Esophagus muscularis mucosa (tissue), 4 donors: Measurements from ENCODE around the gene NRCAM. TPM values are rescaled to one million over a fixed set of nuclear protein-coding genes. Genes with fewer than 3 reads are reported as not detected.

Experiments used
- DNase-seq: peaks from one replicate; pipeline ENCODE4 v3.0.0-alpha.2; 2017; ENCODE audit errors: extremely low spot score
- H3K27ac ChIP-seq, 4 donors: fragments of 200-600 bp; sonication (generic); replicated peaks in 1 of 4; 1 replicate in 3 of 4; 2 replicates in 1 of 4; pipeline ENCODE4 v1.5.1; 2016 to 2019; ENCODE audit warnings: mild to moderate bottlenecking in 1 of 4
- H3K27me3 ChIP-seq, 4 donors: fragments of 200-600 bp; sonication (generic); one replicate each; pipeline versions ENCODE4 v1.5.1 to v1.6.0; 2016 to 2019
- H3K36me3 ChIP-seq, 4 donors: fragments of 200-600 bp; sonication (generic); one replicate each; pipeline ENCODE4 v1.5.1; 2016 to 2019
- H3K4me1 ChIP-seq, 4 donors: fragments of 200-600 bp; sonication (generic); one replicate each; pipeline ENCODE4 v1.5.1; 2016 to 2019
- H3K4me3 ChIP-seq, 4 donors: fragments of 200-600 bp; sonication (generic); 1 replicate in 2 of 4; 2 replicates in 2 of 4; pipeline ENCODE4 v1.5.1; 2016 to 2019; ENCODE audit warnings: mild to moderate bottlenecking in 4 of 4, moderate library complexity in 1 of 4
- H3K9me3 ChIP-seq, 4 donors: fragments of 200-600 bp; sonication (generic); 1 replicate in 3 of 4; 2 replicates in 1 of 4; pipeline ENCODE4 v1.5.1; 2016 to 2019
- EP300 ChIP-seq: sonication (generic); formaldehyde crosslinking; IDR thresholded peaks from one replicate; pipeline ENCODE4 v1.6.1; 2017; ENCODE audit warnings: antibody characterized with exemption
- POLR2A ChIP-seq: fragments of 450-650 bp; IDR thresholded peaks from one replicate; pipeline ENCODE4 v1.6.1; 2017; ENCODE audit warnings: antibody characterized with exemption, moderate library complexity, mild to moderate bottlenecking, low read depth
- POLR2AphosphoS5 ChIP-seq, 2 donors: sonication (generic); formaldehyde crosslinking; IDR thresholded peaks; one replicate each; pipeline ENCODE4 v1.6.1; 2017; ENCODE audit warnings: antibody characterized with exemption in 2 of 2
- WGBS: methylation state at CpG from one replicate; pipeline ENCODE4 v1.1.5; 2018; 5-methylcytosine and 5-hydroxymethylcytosine counted together
- intact Hi-C: fragments of 100-400 bp; cut with DNase I; formaldehyde crosslinking; loops from one replicate; pipeline ENCODE4 v1.15.1; 2023
- total RNA-seq, 4 donors: library from RNA; depleted of rRNA; stranded (reverse); fragments of >200 nt; gene quantifications; one replicate each; pipeline versions ENCODE4 v1.1.0 to v1.2.1, GENCODE V29; 2016
- TF ChIP-seq, protein P1 (sequence below), 3 experiments: fragments of 200-600 bp in 2 of 3; fragments of 450-650 bp in 1 of 3; sonication (generic) in 2 of 3; IDR thresholded peaks; one replicate each; pipeline ENCODE4 v1.5.1; 2017 to 2019; ENCODE audit warnings: antibody characterized with exemption in 3 of 3, mild to moderate bottlenecking in 2 of 3, moderate library complexity in 1 of 3

The NRCAM gene
- total RNA-seq, 4 donors from 2014 or later, result 2.9 to 5.2 (median 3.3) TPM

DNA sequence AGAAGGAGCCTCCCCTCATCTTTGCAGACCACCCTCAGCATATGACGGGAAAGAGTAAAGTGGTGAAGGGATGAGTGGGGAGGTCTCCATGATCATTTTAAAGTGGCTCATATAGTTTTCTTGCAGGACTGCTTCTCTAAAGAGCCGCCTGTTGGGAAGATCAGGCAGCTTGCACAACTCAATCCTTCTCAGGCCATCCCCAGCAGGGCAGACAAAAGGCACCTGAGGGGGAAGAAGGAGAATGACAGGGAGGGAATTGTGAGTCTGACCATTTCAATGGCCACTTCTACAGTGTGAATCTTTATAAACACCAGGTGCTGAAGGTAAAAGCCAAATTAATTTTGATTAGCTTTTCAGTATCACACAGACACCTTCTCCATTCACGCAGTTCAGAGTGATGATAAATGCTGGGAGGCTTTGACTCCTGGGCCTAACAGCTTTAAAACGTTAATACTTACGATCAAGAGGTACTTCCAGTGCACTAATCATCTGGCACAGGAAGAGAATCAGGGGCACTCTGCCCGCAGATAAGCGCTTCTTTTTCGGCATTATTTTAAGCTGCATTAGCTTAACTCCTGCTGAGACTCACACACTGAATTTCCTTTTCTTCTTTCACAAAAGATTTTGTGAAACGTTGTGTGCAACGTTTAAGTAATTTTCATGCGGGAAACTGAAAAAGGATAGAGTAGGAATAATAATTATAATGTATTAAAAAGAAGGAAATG lies 216.6 kb downstream of the NRCAM start:
- no peak for TF ChIP-seq EP300
- no peak for TF ChIP-seq POLR2AphosphoS5 (IDR thresholded peaks at IDR 0.05)
- no peak for TF ChIP-seq POLR2A
- TF ChIP-seq, protein P1, sequence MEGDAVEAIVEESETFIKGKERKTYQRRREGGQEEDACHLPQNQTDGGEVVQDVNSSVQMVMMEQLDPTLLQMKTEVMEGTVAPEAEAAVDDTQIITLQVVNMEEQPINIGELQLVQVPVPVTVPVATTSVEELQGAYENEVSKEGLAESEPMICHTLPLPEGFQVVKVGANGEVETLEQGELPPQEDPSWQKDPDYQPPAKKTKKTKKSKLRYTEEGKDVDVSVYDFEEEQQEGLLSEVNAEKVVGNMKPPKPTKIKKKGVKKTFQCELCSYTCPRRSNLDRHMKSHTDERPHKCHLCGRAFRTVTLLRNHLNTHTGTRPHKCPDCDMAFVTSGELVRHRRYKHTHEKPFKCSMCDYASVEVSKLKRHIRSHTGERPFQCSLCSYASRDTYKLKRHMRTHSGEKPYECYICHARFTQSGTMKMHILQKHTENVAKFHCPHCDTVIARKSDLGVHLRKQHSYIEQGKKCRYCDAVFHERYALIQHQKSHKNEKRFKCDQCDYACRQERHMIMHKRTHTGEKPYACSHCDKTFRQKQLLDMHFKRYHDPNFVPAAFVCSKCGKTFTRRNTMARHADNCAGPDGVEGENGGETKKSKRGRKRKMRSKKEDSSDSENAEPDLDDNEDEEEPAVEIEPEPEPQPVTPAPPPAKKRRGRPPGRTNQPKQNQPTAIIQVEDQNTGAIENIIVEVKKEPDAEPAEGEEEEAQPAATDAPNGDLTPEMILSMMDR (IDR thresholded peaks at IDR 0.05), result no peak
- DNase-seq, result no peak
- no peaks in the 10 kb centered on the region for H3K9me3 ChIP-seq
- WGBS, result 63% methylated on average over 11 of the region's 11 CpGs
- intact Hi-C loops, result no loop called here
- no peak overlapping the region for H3K4me3 ChIP-seq
- no peaks in the 10 kb centered on the region for H3K36me3 ChIP-seq
- H3K4me1 ChIP-seq, result no peaks in the 10 kb centered on the region
- H3K27ac ChIP-seq, result no peak overlapping the region
- H3K27me3 ChIP-seq, result no peaks in the 10 kb centered on the region

DNA sequence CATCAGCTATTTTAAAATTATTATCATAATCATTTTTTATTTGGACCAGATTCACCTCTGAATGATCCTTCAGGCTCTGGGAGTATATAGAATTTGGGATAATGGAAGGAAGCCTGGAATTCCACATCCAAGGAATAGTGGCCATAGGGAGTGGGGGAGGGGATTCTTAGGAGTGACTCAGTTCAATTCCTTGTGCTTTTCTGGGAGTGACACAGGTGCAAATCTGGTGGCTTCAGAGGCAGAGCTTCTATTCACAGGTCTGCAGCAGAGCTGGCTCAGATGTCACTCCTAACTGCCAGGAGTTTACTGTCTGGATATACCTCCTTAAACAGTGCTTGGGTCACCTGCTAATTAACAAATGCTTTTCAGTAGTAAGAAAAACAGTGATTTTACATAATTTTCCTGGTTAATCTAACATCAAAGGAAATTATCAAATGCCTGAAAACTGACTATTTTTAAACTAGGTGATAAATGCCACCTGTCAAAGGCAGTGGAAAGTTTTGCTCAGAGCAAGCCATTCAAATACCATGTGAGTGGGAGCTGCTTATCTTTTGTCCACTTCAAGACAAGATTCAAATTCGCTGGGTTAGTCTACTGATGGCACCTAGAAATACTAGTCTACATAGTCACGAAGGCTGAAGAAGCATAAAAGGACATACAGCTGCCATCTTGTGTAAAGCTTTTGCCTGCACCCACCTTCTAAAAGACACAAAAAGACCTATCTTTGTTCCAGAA lies 219.4 kb downstream of the NRCAM start:
- Histone ChIP-seq H3K4me3 (no peak overlapping the region), H3K27me3 (no peaks in the 10 kb centered on the region), H3K4me1 (no peaks in the 10 kb centered on the region), H3K36me3 (no peaks in the 10 kb centered on the region), H3K9me3 (no peaks in the 10 kb centered on the region), H3K27ac (no peak overlapping the region)
- intact Hi-C loops, result no loop called here
- no peak for DNase-seq
- whole genome bisulfite sequencing, result 71% methylated on average over 2 of the region's 2 CpGs
- TF ChIP-seq POLR2A (no peak), EP300 (no peak), POLR2AphosphoS5 (IDR thresholded peaks at IDR 0.05) (no peak)
- TF ChIP-seq, protein P1 (IDR thresholded peaks at IDR 0.05), result no peak

DNA sequence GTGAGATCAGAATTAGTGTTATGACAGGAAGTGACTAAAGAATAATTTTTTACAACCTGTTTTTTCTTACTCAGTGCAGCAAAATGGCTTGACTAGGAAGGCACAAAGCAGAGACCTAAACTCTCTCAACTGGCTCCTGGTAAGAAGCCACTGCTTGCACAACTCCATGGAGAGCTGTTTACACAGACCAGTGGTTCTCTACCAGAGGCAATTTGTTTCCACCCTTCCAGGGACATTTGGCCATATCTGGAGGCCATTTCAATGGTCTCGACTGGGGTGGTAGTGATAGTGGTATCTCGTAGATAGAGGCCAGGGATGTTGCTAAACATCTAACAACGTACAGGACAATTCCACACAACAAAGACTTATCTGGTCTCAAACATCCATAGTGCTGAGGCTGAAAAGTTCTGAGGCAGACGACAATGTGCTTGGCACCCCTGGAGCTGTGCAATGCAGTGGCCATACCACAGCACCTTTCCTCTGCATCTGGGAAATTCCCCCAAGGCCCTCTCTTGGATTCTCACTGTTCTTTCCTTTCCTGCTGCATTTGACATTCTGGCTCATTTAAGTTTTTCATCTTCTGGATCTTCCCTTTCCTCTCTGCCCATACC lies 220.7 kb downstream of the NRCAM start:
- Histone ChIP-seq H3K4me3 (no peak overlapping the region), H3K36me3 (no peaks in the 10 kb centered on the region), H3K4me1 (no peaks in the 10 kb centered on the region), H3K9me3 (no peaks in the 10 kb centered on the region), H3K27ac (no peak overlapping the region), H3K27me3 (no peaks in the 10 kb centered on the region)
- 90% methylated on average over 4 of the region's 4 CpGs for WGBS
- DNase-seq, result no peak
- intact Hi-C loops, result no loop called here
- no peak for TF ChIP-seq POLR2AphosphoS5 (IDR thresholded peaks at IDR 0.05)

DNA sequence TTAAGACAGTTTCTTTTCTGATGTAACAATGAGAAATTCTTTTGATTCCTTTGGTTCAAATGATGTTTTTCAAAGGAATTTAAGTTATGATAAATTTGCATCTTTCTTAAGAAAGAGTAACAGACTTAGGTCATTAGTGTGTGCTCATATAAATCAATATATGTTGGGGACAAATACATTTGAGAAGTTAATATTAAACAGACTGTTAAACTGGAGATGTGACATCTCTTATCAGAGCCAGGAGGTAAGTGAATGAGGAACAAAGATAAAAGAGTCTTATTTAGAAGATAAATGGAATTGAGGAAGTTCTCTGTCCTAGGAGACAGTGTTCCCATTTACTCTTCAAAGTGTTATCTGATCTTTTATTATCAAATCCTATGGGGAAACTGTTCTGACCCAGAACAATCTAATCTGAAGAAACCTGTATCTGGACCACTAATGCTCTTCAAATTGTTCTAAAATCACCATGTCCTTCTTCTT lies 221.2 kb downstream of the NRCAM start:
- no peaks in the 10 kb centered on the region for H3K36me3 ChIP-seq
- H3K27me3 ChIP-seq, result no peaks in the 10 kb centered on the region
- no peaks in the 10 kb centered on the region for H3K9me3 ChIP-seq
- no peak for DNase-seq
- H3K4me3 ChIP-seq, result no peak overlapping the region
- TF ChIP-seq, protein P1 (IDR thresholded peaks at IDR 0.05), result no peak
- TF ChIP-seq POLR2AphosphoS5 (IDR thresholded peaks at IDR 0.05), result no peak
- no peak for TF ChIP-seq POLR2A
- TF ChIP-seq EP300, result no peak
- H3K27ac ChIP-seq, result no peak overlapping the region
- intact Hi-C loops, result no loop called here
- H3K4me1 ChIP-seq, result no peaks in the 10 kb centered on the region

DNA sequence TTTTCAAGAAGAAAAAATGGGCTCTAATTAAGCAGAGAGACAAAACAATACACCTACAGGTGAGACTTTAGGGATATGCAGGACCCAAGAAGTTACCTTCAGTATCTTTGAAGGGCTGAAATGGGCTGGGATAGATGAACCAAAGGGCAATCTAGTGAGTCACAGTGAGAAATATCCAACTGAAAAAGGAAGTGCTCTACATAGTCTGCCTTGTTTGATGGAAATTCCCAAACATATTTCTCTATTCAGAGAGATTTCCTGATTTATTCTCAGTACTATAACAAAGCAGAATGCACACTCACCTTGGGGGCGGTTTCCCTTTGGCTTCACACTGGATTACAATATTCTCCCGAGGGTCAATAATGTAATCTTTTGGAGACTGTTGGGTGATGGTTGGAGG lies 222.0 kb downstream of the NRCAM start:
- no peak for TF ChIP-seq EP300
- no peak for TF ChIP-seq POLR2A
- TF ChIP-seq POLR2AphosphoS5 (IDR thresholded peaks at IDR 0.05), result no peak
- TF ChIP-seq, protein P1 (IDR thresholded peaks at IDR 0.05), result no peak
- Histone ChIP-seq H3K36me3 (no peaks in the 10 kb centered on the region), H3K4me3 (no peak overlapping the region), H3K4me1 (no peaks in the 10 kb centered on the region), H3K27me3 (no peaks in the 10 kb centered on the region), H3K27ac (no peak overlapping the region), H3K9me3 (no peaks in the 10 kb centered on the region)
- intact Hi-C loops, result no loop called here
- DNase-seq, result no peak
- 60% methylated on average over 2 of the region's 2 CpGs for WGBS
